Fibroblast of lung (primary cell): ENCODE data around the gene DEFB129. TPM values are rescaled to one million over a fixed set of nuclear protein-coding genes. Genes with fewer than 3 reads are reported as not detected.

Experiments used
- DNase-seq, 2 donors: peaks; one replicate each; pipeline versions ENCODE4 v3.0.0 to v3.0.0-alpha.2; 2010; ENCODE audit warnings: low read depth in 2 of 2
- H2AFZ ChIP-seq: 2 replicates; pipeline ENCODE4 v1.5.1; 2012; ENCODE audit warnings: low read length, control low read depth, inconsistent platforms
- H3K27ac ChIP-seq: 2 replicates; pipeline ENCODE4 v1.5.1; 2011; ENCODE audit warnings: low read length, control low read depth; ENCODE audit not compliant: insufficient read depth
- H3K27me3 ChIP-seq: 2 replicates; pipeline ENCODE4 v1.5.1; 2011; ENCODE audit warnings: mild to moderate bottlenecking, low read length; ENCODE audit not compliant: control insufficient read depth, insufficient read depth
- H3K36me3 ChIP-seq: 2 replicates; pipeline ENCODE4 v1.5.1; 2011; ENCODE audit warnings: low read length; ENCODE audit not compliant: control insufficient read depth, insufficient read depth
- H3K4me1 ChIP-seq: 2 replicates; pipeline ENCODE4 v1.5.1; 2011; ENCODE audit warnings: low read length; ENCODE audit not compliant: control insufficient read depth, insufficient read depth; ENCODE audit errors: extremely low read depth
- H3K4me2 ChIP-seq: 2 replicates; pipeline ENCODE4 v1.5.1; 2011; ENCODE audit warnings: low read length, control low read depth; ENCODE audit not compliant: insufficient read depth; ENCODE audit errors: extremely low read depth
- H3K4me3 ChIP-seq, 4 experiments: fragments of 200-600 bp in 1 of 4; sonication (generic) in 1 of 4; replicated peaks in 1 of 4; 2 replicates each; pipeline ENCODE4 v1.5.1; 2011 to 2016; ENCODE audit warnings: low read length in 4 of 4, low read depth in 3 of 4, mild to moderate bottlenecking in 3 of 4, control low read depth in 2 of 4, inconsistent platforms in 1 of 4, mixed read lengths in 1 of 4; ENCODE audit not compliant: insufficient read depth in 1 of 4; ENCODE audit errors: control extremely low read depth in 1 of 4
- H3K79me2 ChIP-seq: 2 replicates; pipeline ENCODE4 v1.5.1; 2012; ENCODE audit warnings: mild to moderate bottlenecking, low read length, inconsistent platforms; ENCODE audit not compliant: control insufficient read depth, insufficient read depth
- H3K9ac ChIP-seq: 2 replicates; pipeline ENCODE4 v1.5.1; 2011; ENCODE audit warnings: mild to moderate bottlenecking, low read length, control low read depth; ENCODE audit not compliant: insufficient read depth
- H3K9me3 ChIP-seq: 2 replicates; pipeline ENCODE4 v1.5.1; 2012; ENCODE audit warnings: low read depth, low read length; ENCODE audit not compliant: control insufficient read depth, insufficient read depth
- H4K20me1 ChIP-seq: 2 replicates; pipeline ENCODE4 v1.5.1; 2011; ENCODE audit warnings: low read length; ENCODE audit not compliant: control insufficient read depth, insufficient read depth; ENCODE audit errors: extremely low read depth
- EZH2 ChIP-seq: IDR thresholded peaks from 2 replicates; pipeline ENCODE4 v1.5.1; 2012; ENCODE audit warnings: low read length, control low read depth, mild to moderate bottlenecking; ENCODE audit errors: missing control alignments
- polyA minus RNA-seq: library from RNA; depleted of rRNA, polyadenylated mRNA; stranded (reverse); fragments of >200 nt; gene quantifications from 2 replicates; pipeline ENCODE4 v1.2.3, GENCODE V29; 2011; ENCODE audit warnings: low replicate concordance
- polyA plus RNA-seq, 2 donors: library from polyadenylated mRNA; depleted of rRNA in 1 of 2; stranded (reverse) in 1 of 2; unstranded in 1 of 2; fragments of >200 nt; gene quantifications; 2 replicates each; pipeline ENCODE4 v1.2.1, GENCODE V29; 2011 to 2012; ENCODE audit warnings: missing spikeins in 1 of 2
- total RNA-seq: library from RNA; depleted of rRNA; stranded (reverse); fragments of >200 nt; gene quantifications from 2 replicates; pipeline ENCODE4 v1.2.1, GENCODE V29; 2014
- TF ChIP-seq, protein P1 (sequence below), 2 donors: IDR thresholded peaks in 1 of 2; conservative IDR thresholded peaks in 1 of 2; 1 replicate in 1 of 2; 2 replicates in 1 of 2; pipeline ENCODE4 v1.5.1; 2011 to 2012; ENCODE audit warnings: low read length in 2 of 2, control low read depth in 1 of 2, inconsistent platforms in 1 of 2, low read depth in 1 of 2, mild to moderate bottlenecking in 1 of 2

DEFB129 gene
- total RNA-seq, result not detected in 2 replicates
- polyA plus RNA-seq, result not detected in 2 replicates
- polyA plus RNA-seq (2012), result not detected in 2 replicates
- polyA minus RNA-seq, result not detected in 2 replicates

DNA sequence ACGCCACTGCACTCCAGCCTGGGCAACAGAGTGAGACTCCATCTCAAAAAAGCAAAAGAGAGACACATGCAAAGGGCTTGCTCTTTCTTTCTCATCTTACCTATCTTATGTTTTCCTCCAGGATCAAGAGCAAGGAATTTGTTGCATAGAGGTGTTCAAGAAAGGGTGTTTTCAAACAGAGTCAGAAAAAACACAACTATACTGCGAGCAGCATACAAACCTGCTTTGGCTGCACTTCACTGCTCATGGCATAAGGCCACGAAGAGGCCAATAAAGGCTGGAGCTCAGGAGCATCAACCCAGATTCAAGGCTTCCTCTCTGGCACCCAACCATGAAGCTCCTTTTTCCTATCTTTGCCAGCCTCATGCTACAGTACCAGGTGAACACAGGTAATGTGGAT is at the start of gene DEFB129:
DEFB129 (plus strand) TSS at position 301 of the 400 bp plus-strand sequence; CDS start at position 332, 31 bp downstream.
- TF ChIP-seq, protein P1, sequence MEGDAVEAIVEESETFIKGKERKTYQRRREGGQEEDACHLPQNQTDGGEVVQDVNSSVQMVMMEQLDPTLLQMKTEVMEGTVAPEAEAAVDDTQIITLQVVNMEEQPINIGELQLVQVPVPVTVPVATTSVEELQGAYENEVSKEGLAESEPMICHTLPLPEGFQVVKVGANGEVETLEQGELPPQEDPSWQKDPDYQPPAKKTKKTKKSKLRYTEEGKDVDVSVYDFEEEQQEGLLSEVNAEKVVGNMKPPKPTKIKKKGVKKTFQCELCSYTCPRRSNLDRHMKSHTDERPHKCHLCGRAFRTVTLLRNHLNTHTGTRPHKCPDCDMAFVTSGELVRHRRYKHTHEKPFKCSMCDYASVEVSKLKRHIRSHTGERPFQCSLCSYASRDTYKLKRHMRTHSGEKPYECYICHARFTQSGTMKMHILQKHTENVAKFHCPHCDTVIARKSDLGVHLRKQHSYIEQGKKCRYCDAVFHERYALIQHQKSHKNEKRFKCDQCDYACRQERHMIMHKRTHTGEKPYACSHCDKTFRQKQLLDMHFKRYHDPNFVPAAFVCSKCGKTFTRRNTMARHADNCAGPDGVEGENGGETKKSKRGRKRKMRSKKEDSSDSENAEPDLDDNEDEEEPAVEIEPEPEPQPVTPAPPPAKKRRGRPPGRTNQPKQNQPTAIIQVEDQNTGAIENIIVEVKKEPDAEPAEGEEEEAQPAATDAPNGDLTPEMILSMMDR (conservative IDR thresholded peaks at IDR 0.05 in 1 of 2, IDR thresholded peaks at IDR 0.05 in 1 of 2; ENCODE audit: low read depth in 1 of 2, low read length in 2 of 2), result no peak
- H3K79me2 ChIP-seq, result no peaks in the 10 kb centered on the region

DNA sequence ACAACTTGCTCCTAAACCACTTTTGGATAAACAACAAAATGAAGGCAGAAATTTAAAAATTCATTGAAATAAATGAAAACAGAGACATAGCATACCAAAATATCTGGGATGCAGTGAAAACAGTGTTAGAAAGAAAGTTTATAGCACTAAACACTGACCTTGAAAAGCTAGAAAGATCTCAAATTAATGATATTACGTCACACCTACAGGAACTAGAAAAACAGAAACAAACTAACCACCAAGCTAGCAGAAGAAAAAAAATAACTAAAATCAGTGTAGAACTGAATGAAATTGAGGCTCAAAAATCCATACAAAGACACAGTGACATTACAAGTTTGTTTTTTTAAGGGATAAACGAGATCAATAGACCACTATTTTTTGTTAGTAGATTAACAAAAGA is 42.8 kb upstream of the DEFB129 start:
- no peak for TF ChIP-seq EZH2
- TF ChIP-seq, protein P1 (conservative IDR thresholded peaks at IDR 0.05 in 1 of 2, IDR thresholded peaks at IDR 0.05 in 1 of 2; ENCODE audit: low read depth in 1 of 2, low read length in 2 of 2), result no peak
- Histone ChIP-seq H3K79me2 (no peaks in the 10 kb centered on the region), H3K4me2 (no peak overlapping the region), H3K27ac (no peak overlapping the region), H3K27me3 (no peaks in the 10 kb centered on the region), H3K9me3 (no peaks in the 10 kb centered on the region), H3K9ac (no peak overlapping the region), H3K4me1 (no peaks in the 10 kb centered on the region), H3K4me3 (no peak overlapping the region), H2AFZ (no peak overlapping the region), H4K20me1 (no peaks in the 10 kb centered on the region), H3K36me3 (no peaks in the 10 kb centered on the region)
- no peak for DNase-seq

More for the DNA sequence above, at the start of gene DEFB129:
- H3K27me3 ChIP-seq, result no peaks in the 10 kb centered on the region
- no peak for DNase-seq
- H3K9me3 ChIP-seq, result no peaks in the 10 kb centered on the region
- no peak within 1 kb of the TSS for H3K9ac ChIP-seq
- H2AFZ ChIP-seq, result no peak within 1 kb of the TSS
- H3K36me3 ChIP-seq, result no peaks in the 10 kb centered on the region
- H3K27ac ChIP-seq, result no peak within 1 kb of the TSS
- no peaks in the 10 kb centered on the region for H3K4me1 ChIP-seq
- H3K4me3 ChIP-seq, result no peak within 1 kb of the TSS
- H3K4me2 ChIP-seq, result no peak within 1 kb of the TSS
- no peaks in the 10 kb centered on the region for H4K20me1 ChIP-seq

DNA sequence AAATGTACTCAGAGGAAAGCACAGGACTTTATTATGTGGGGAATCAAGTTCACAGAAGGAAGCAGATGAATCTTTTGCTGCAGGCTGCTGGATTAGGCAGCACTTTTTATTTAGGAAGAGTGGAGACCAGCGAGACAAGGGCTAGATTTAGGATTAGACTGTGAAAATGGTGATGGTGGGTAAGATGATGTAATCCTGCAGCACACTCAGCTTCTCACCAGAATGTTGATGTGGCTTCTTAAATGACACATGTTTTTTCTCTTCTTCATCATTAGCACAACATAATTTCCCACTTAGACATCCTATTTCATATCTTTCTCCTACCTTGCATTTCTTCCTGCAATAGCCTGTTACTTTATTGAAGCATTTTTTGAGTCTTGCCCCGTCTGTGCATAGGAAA is 39.3 kb upstream of the DEFB129 start:
- Histone ChIP-seq H3K4me3 (no peak overlapping the region), H4K20me1 (no peaks in the 10 kb centered on the region), H3K27me3 (no peaks in the 10 kb centered on the region), H3K27ac (no peak overlapping the region), H3K36me3 (no peaks in the 10 kb centered on the region), H3K79me2 (no peaks in the 10 kb centered on the region), H3K9ac (no peak overlapping the region), H3K4me1 (no peaks in the 10 kb centered on the region), H3K4me2 (no peak overlapping the region), H2AFZ (no peak overlapping the region), H3K9me3 (no peaks in the 10 kb centered on the region)
- TF ChIP-seq, protein P1 (conservative IDR thresholded peaks at IDR 0.05 in 1 of 2, IDR thresholded peaks at IDR 0.05 in 1 of 2; ENCODE audit: low read depth in 1 of 2, low read length in 2 of 2), result no peak
- no peak for TF ChIP-seq EZH2
- DNase-seq, result no peak
